Mesenchymal stem cell (in vitro differentiated cells and primary cell): ENCODE results near the gene HOMER2.

Experiments used
- DNase-seq: peaks from one replicate; pipeline ENCODE4 v3.0.0-alpha.2; 2013
- H2AFZ ChIP-seq: one replicate; pipeline ENCODE4 v1.6.1; 2013; ENCODE audit warnings: low read depth, mild to moderate bottlenecking, control low read depth, inconsistent platforms, low read length, moderate library complexity
- H2AK5ac ChIP-seq: 2 replicates; pipeline ENCODE4 v1.6.1; 2013; ENCODE audit warnings: low read length, moderate library complexity, mild to moderate bottlenecking, inconsistent platforms; ENCODE audit not compliant: severe bottlenecking
- H2BK120ac ChIP-seq: one replicate; pipeline ENCODE4 v1.6.1; 2013; ENCODE audit warnings: low read depth, mild to moderate bottlenecking, inconsistent platforms, low read length, moderate library complexity
- H2BK12ac ChIP-seq, 2 experiments: one replicate each; pipeline ENCODE4 v1.6.1; 2013; ENCODE audit warnings: inconsistent platforms in 2 of 2, low read length in 2 of 2, mild to moderate bottlenecking in 2 of 2, moderate library complexity in 2 of 2, control low read depth in 1 of 2
- H2BK15ac ChIP-seq: one replicate; pipeline ENCODE4 v1.6.1; 2013; ENCODE audit warnings: mild to moderate bottlenecking, low read depth, inconsistent platforms; ENCODE audit not compliant: poor library complexity, severe bottlenecking
- H2BK5ac ChIP-seq: 2 replicates; pipeline ENCODE4 v1.6.1; 2013; ENCODE audit warnings: low read depth, mild to moderate bottlenecking, low read length, control low read depth, inconsistent platforms; ENCODE audit not compliant: poor library complexity, severe bottlenecking
- H3K14ac ChIP-seq, 2 experiments: one replicate each; pipeline ENCODE4 v1.6.1; 2013; ENCODE audit warnings: inconsistent platforms in 2 of 2, low read length in 2 of 2, control low read depth in 1 of 2, mild to moderate bottlenecking in 1 of 2, moderate library complexity in 1 of 2
- H3K18ac ChIP-seq, 2 experiments: one replicate each; pipeline ENCODE4 v1.6.1; 2013; ENCODE audit warnings: inconsistent platforms in 2 of 2, low read length in 2 of 2, control low read depth in 1 of 2, low read depth in 1 of 2, mild to moderate bottlenecking in 1 of 2
- H3K23ac ChIP-seq, 2 experiments: one replicate each; pipeline ENCODE4 v1.6.1; 2013; ENCODE audit warnings: inconsistent platforms in 2 of 2, low read length in 2 of 2, mild to moderate bottlenecking in 2 of 2, moderate library complexity in 2 of 2, control low read depth in 1 of 2
- H3K27ac ChIP-seq: 2 replicates; pipeline ENCODE4 v1.5.1; 2013; ENCODE audit warnings: mild to moderate bottlenecking, moderate library complexity, low read length, control low read depth, inconsistent platforms; ENCODE audit not compliant: poor library complexity, severe bottlenecking
- H3K27me3 ChIP-seq, 2 experiments: 2 replicates each; pipeline versions ENCODE4 v1.6.1 to v1.7.0; 2013; ENCODE audit warnings: low read length in 2 of 2, mild to moderate bottlenecking in 2 of 2, moderate library complexity in 2 of 2, control low read depth in 1 of 2, inconsistent platforms in 1 of 2; ENCODE audit not compliant: control insufficient read depth in 1 of 2, insufficient read depth in 1 of 2
- H3K36me3 ChIP-seq, 2 experiments: 2 replicates each; pipeline versions ENCODE4 v1.6.1 to v1.7.0; 2013; ENCODE audit warnings: low read length in 2 of 2, control low read depth in 1 of 2, inconsistent platforms in 1 of 2, low read depth in 1 of 2, mild to moderate bottlenecking in 1 of 2; ENCODE audit not compliant: insufficient read depth in 2 of 2, control insufficient read depth in 1 of 2
- H3K4ac ChIP-seq, 2 experiments: one replicate each; pipeline ENCODE4 v1.6.1; 2013; ENCODE audit warnings: inconsistent platforms in 2 of 2, low read length in 2 of 2, mild to moderate bottlenecking in 2 of 2, moderate library complexity in 2 of 2, control low read depth in 1 of 2, low read depth in 1 of 2
- H3K4me1 ChIP-seq: 2 replicates; pipeline ENCODE4 v1.6.1; 2013; ENCODE audit warnings: low read depth, low read length, control low read depth; ENCODE audit not compliant: control insufficient read depth, insufficient read depth
- H3K4me2 ChIP-seq: 2 replicates; pipeline ENCODE4 v1.6.1; 2013; ENCODE audit warnings: low read length, mild to moderate bottlenecking, inconsistent platforms; ENCODE audit not compliant: poor library complexity, severe bottlenecking
- H3K4me3 ChIP-seq, 2 experiments: 2 replicates each; pipeline versions ENCODE4 v1.5.1 to v1.7.0; 2013; ENCODE audit warnings: low read length in 2 of 2, mild to moderate bottlenecking in 2 of 2, control low read depth in 1 of 2, low read depth in 1 of 2; ENCODE audit not compliant: insufficient read depth in 1 of 2
- H3K79me1 ChIP-seq: replicated peaks from 2 replicates; pipeline ENCODE4 v1.6.1; 2013; ENCODE audit warnings: mild to moderate bottlenecking, control low read depth, low read length, inconsistent platforms; ENCODE audit not compliant: poor library complexity, severe bottlenecking
- H3K9ac ChIP-seq: 2 replicates; pipeline ENCODE4 v1.7.0; 2013; ENCODE audit warnings: mild to moderate bottlenecking, low read length, moderate library complexity
- H3K9me3 ChIP-seq: 2 replicates; pipeline ENCODE4 v1.7.0; 2013; ENCODE audit warnings: mild to moderate bottlenecking, low read length; ENCODE audit not compliant: control insufficient read depth
- H4K8ac ChIP-seq: one replicate; pipeline ENCODE4 v1.6.1; 2013; ENCODE audit warnings: inconsistent platforms, mild to moderate bottlenecking, low read length, moderate library complexity
- H4K91ac ChIP-seq: one replicate; pipeline ENCODE4 v1.6.1; 2013; ENCODE audit warnings: mild to moderate bottlenecking, low read length, inconsistent platforms
- WGBS: methylation state at CpG from one replicate; pipeline ENCODE4 v1.1.7; 2013; ENCODE audit warnings: mixed read lengths; 5-methylcytosine and 5-hydroxymethylcytosine counted together

The HOMER2 gene

GRCh38 chr15:82923744-82924143 is 28.8 kb downstream of the HOMER2 start:
- no peak overlapping the region for H2BK120ac ChIP-seq
- no peaks in the 10 kb centered on the region for H3K9me3 ChIP-seq
- no peak overlapping the region for H2BK5ac ChIP-seq
- WGBS: 87% methylated on average over 7 of the region's 7 CpGs
- no peaks in the 10 kb centered on the region for H3K79me1 ChIP-seq
- H3K14ac ChIP-seq: no peak overlapping the region
- peaks cover 7 to 17% of the 10 kb centered on the region in 2 experiments for H3K27me3 ChIP-seq
- DNase-seq: no peak
- no peak overlapping the region for H3K4me3 ChIP-seq
- no peak overlapping the region for H3K23ac ChIP-seq
- no peak overlapping the region for H2BK15ac ChIP-seq
- H3K18ac ChIP-seq: no peak overlapping the region
- H4K8ac ChIP-seq: no peak overlapping the region
- H3K4ac ChIP-seq: no peak overlapping the region
- H2AFZ ChIP-seq: no peak overlapping the region
- no peak overlapping the region for H4K91ac ChIP-seq
- H2AK5ac ChIP-seq: no peak overlapping the region
- H2BK12ac ChIP-seq: no peak overlapping the region
- H3K4me1 ChIP-seq: no peaks in the 10 kb centered on the region
- H3K4me2 ChIP-seq: no peak overlapping the region
- H3K9ac ChIP-seq: no peak overlapping the region
- H3K36me3 ChIP-seq: no peaks in the 10 kb centered on the region
- H3K27ac ChIP-seq: no peak overlapping the region

GRCh38 chr15:82922737-82923136 is 29.8 kb downstream of the HOMER2 start:
- H3K36me3 ChIP-seq: no peaks in the 10 kb centered on the region
- H3K9ac ChIP-seq: no peak overlapping the region
- H3K4me3 ChIP-seq: no peak overlapping the region
- no peak for DNase-seq
- no peak overlapping the region for H2BK120ac ChIP-seq
- H2BK5ac ChIP-seq: no peak overlapping the region
- H2AFZ ChIP-seq: no peak overlapping the region
- H4K91ac ChIP-seq: no peak overlapping the region
- H3K23ac ChIP-seq: no peak overlapping the region
- H3K9me3 ChIP-seq: no peaks in the 10 kb centered on the region
- H3K27ac ChIP-seq: no peak overlapping the region
- no peak overlapping the region for H2BK15ac ChIP-seq
- WGBS: 88% methylated on average over 4 of the region's 4 CpGs
- no peaks in the 10 kb centered on the region for H3K79me1 ChIP-seq
- H2AK5ac ChIP-seq: no peak overlapping the region
- H3K4ac ChIP-seq: no peak overlapping the region
- no peak overlapping the region for H3K18ac ChIP-seq
- no peaks in the 10 kb centered on the region for H3K4me1 ChIP-seq
- H3K4me2 ChIP-seq: no peak overlapping the region
- no peak overlapping the region for H2BK12ac ChIP-seq
- H4K8ac ChIP-seq: no peak overlapping the region
- peaks cover 7 to 22% of the 10 kb centered on the region in 2 experiments for H3K27me3 ChIP-seq
- peak overlapping the region in 1 of 2 experiments; percentile 26 for H3K14ac ChIP-seq

DNA sequence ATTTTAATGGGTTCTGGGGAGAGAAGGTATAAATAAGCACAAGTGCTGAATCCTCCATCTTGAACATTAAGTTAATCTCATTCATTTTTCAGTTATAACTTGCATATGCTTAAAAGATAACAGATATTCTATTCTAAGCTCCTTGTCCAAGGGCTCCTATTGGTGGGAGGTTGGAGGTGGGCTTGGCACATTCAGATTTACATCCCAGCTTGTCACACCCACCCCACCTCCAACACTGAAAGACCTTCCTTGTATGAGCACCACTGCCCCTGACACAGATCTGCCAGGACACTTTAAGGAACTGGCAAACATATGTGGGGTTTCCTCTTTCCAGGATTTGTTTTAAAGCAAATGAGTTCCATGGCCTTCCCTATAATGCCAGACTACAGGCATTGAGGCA is 30.6 kb downstream of the HOMER2 start:
- no peak overlapping the region for H3K27ac ChIP-seq
- no peak overlapping the region for H3K9ac ChIP-seq
- no peaks in the 10 kb centered on the region for H3K9me3 ChIP-seq
- no peaks in the 10 kb centered on the region for H3K79me1 ChIP-seq
- H3K4ac ChIP-seq: no peak overlapping the region
- no peak overlapping the region for H4K8ac ChIP-seq
- H2BK15ac ChIP-seq: no peak overlapping the region
- DNase-seq: no peak
- no peak overlapping the region for H2AFZ ChIP-seq
- H2BK5ac ChIP-seq: no peak overlapping the region
- H2BK120ac ChIP-seq: no peak overlapping the region
- H3K27me3 ChIP-seq: peaks cover 7 to 22% of the 10 kb centered on the region in 2 experiments
- H3K4me1 ChIP-seq: no peaks in the 10 kb centered on the region
- no peak overlapping the region for H3K23ac ChIP-seq
- H2BK12ac ChIP-seq: no peak overlapping the region
- no peak overlapping the region for H3K18ac ChIP-seq
- H3K4me3 ChIP-seq: no peak overlapping the region
- no peak overlapping the region for H2AK5ac ChIP-seq
- no peak overlapping the region for H4K91ac ChIP-seq
- no peak overlapping the region for H3K14ac ChIP-seq
- no peaks in the 10 kb centered on the region for H3K36me3 ChIP-seq
- H3K4me2 ChIP-seq: no peak overlapping the region

DNA sequence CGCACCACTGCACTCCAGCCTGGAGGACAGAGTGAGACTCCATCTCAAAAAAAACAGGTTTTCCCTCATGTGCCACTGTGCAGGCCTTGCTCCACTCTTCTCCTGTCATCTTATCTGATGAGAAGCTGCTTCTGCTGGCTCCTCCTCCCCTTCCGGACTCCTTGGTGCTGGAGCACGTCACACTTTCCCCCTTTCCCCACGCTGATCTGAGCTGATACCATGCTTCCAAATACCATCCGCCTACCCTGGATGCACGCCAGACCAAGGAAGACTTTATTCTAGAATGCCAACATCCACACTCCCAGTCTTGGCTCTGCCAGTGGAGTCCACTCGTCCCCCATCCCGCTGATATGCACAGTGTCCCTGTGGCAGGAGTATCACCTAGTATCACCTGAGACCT is 31.3 kb downstream of the HOMER2 start:
- H3K27ac ChIP-seq: no peak overlapping the region
- no peak overlapping the region for H3K18ac ChIP-seq
- no peak overlapping the region for H4K8ac ChIP-seq
- H3K4me2 ChIP-seq: no peak overlapping the region
- H3K27me3 ChIP-seq: peaks cover 7 to 22% of the 10 kb centered on the region in 2 experiments
- no peak overlapping the region for H2BK12ac ChIP-seq
- no peaks in the 10 kb centered on the region for H3K4me1 ChIP-seq
- H2AFZ ChIP-seq: no peak overlapping the region
- no peak overlapping the region for H2BK15ac ChIP-seq
- no peak for DNase-seq
- H3K4ac ChIP-seq: no peak overlapping the region
- H4K91ac ChIP-seq: no peak overlapping the region
- H3K4me3 ChIP-seq: peak overlapping the region in 1 of 2 experiments; percentile 7
- WGBS: 81% methylated on average over 8 of the region's 8 CpGs
- no peaks in the 10 kb centered on the region for H3K79me1 ChIP-seq
- H3K23ac ChIP-seq: no peak overlapping the region
- H3K9me3 ChIP-seq: no peaks in the 10 kb centered on the region
- H3K9ac ChIP-seq: no peak overlapping the region
- no peak overlapping the region for H3K14ac ChIP-seq
- no peak overlapping the region for H2AK5ac ChIP-seq
- no peak overlapping the region for H2BK120ac ChIP-seq
- H2BK5ac ChIP-seq: no peak overlapping the region
- no peaks in the 10 kb centered on the region for H3K36me3 ChIP-seq
